ENCODE measurements around the gene GNLY.

DNA sequence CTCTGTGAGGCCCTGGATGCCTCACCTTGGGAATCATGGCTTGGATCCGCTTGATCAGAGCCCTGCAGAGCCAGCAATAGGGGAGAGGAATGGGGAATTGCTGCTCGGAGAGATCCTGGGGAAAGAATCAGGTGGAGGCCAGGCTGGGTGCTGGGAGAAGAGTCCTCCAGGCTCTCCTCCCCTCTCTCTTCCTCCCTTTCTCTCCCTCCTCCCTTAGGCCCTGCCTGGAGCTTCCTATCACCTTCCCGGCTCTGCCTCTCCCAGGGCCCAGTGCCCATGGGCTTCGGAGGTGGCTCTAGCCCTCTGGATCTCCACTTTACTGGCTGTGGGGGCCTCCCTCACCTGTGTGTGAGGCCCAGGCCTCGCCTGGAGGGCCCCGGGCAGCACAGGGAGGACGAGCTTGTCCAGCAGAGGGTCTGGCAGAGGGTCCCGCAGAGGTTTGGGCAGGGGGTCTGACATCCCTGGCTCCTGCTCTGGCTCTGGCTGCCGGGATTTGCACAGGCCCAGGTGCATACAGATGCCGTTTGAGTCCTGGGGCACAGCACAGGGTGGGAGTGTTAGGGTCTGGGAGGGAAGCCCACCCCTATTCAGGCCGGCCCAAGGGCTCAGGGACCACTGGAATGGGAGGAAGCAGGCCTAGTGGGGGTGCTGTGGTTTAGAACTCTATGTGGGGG is 28.8 kb upstream of the GNLY start:
- TF ChIP-seq, protein P1, sequence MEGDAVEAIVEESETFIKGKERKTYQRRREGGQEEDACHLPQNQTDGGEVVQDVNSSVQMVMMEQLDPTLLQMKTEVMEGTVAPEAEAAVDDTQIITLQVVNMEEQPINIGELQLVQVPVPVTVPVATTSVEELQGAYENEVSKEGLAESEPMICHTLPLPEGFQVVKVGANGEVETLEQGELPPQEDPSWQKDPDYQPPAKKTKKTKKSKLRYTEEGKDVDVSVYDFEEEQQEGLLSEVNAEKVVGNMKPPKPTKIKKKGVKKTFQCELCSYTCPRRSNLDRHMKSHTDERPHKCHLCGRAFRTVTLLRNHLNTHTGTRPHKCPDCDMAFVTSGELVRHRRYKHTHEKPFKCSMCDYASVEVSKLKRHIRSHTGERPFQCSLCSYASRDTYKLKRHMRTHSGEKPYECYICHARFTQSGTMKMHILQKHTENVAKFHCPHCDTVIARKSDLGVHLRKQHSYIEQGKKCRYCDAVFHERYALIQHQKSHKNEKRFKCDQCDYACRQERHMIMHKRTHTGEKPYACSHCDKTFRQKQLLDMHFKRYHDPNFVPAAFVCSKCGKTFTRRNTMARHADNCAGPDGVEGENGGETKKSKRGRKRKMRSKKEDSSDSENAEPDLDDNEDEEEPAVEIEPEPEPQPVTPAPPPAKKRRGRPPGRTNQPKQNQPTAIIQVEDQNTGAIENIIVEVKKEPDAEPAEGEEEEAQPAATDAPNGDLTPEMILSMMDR (IDR thresholded peaks at IDR 0.05; ENCODE audit: insufficient read depth, low read length, poor library complexity, severe bottlenecking), result no peak
- TF ChIP-seq EZH2phosphoT487 (conservative IDR thresholded peaks at IDR 0.05; ENCODE audit: low read length), result no peak
